Measurements from ENCODE around the gene OR6B1.
"Not testable (repeated sequence)": the region's sequence is repeated elsewhere in the genome, so short reads cannot be mapped to it uniquely, and the experiment has no call there.

The OR6B1 gene

DNA sequence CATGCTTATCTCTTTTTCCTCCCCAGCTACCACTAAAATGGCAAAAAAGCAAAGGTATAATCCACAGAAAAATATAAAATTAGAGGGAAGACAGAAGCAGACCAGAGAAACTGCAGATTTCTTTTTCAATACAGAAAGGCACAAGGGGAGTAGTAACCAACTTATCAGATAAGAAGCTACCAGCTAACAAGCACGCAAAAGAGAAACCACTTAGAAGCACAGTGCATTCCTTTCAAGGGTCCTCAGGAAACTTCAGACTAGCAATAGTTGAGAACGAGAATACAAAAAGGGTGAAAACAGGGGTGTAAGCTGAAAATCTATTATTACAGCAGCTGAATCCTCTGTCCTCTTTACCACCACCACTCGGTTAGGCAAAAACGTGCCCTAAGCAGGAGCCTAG is 38.8 kb downstream of the OR6B1 start:
- DNase-seq (ENCODE audit: low read depth): no peak

DNA sequence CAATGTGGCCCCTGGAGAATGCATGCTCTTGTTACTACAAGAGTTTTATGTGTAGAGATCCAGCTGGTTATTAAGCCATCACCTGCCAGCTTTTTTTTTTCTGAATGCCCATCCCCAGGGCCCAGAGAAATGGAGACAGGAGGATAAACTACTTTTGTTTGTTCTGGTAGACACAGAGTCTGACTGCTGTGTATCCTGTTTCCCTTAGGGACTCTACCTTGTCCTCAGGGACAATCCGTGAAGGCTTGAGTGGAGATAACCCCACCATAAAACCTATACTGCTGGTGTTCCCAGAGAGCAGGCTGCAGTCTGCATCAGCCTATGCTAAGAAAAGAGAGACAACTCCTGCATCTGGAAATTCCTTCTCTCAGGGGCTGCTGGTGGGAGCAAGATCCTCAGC is 48.5 kb downstream of the OR6B1 start, which contains the start of gene OR2A5:
Gene OR2A5 (plus strand): TSS at position 301 of the 400 bp plus-strand sequence. CDS start 1,454 bp downstream, outside the sequence.
- no peak for DNase-seq (ENCODE audit: low read depth)

DNA sequence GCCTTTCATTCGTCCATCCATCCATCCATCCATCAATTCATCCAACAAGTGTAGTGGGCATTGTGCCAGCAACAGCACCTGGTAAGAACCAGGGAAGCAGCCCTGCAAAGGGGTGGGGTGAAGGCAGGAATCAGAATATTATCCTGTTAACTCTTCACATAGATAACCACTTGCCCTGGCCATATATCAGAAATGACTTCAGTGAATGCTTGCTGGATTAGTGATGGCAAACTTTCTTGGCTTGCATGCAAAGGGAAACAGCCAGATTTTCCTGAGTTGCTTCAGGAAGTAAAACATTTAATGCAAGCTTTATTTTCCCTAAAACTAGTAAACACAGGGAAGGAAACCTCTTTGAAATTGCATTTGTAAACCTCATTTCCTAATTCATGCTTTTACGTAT is 49.4 kb downstream of the OR6B1 start:
- DNase-seq (ENCODE audit: low read depth): no peak

DNA sequence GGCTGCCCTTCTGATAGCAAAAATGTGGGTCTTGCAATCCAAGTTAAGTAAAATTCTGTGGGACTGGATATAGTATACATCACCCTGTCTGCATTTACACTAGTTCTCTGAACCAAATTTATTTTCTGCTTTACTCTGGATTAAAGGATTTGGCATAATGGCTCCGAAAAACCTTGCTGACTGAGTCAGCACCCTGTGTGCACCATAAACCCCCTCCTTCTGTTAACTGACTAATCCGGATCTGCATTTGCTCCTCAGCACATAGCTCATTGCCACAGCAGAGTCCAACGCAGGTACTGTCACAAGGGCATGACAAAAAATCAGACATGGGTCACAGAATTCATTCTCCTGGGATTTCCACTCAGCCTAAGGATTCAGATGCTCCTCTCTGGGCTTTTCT is 50.0 kb downstream of the OR6B1 start:
- DNase-seq (ENCODE audit: low read depth): no peak

DNA sequence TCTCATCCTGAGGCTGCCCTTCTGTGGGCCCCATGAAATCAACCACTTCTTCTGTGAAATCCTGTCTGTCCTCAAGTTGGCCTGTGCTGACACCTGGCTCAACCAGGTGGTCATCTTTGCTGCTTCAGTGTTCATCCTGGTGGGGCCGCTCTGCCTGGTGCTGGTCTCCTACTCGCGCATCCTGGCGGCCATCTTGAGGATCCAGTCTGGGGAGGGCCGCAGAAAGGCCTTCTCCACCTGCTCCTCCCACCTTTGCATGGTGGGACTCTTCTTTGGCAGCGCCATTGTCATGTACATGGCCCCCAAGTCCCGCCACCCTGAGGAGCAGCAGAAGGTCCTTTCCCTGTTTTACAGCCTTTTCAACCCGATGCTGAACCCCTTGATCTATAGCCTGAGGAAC is 50.8 kb downstream of the OR6B1 start:
- DNase-seq (ENCODE audit: low read depth): not testable (repeated sequence)

DNA sequence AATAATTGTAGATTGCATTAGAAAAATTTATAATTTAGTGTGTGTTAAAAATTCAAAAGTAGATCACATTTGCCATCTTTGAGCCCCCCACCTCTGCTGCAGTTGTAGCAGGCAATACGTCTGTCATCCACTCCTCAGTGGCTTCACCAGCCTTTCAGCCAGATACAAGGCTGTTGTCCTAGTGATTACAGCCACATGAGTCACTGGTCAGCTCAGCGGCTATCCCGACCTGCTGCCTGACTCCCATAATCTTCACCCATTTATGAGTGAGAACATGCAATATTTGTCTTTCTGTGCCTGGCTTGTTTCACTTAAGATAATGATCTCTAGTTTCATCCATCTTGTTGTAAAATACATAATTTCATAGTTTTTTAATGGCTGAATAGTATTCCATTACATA is 57.8 kb downstream of the OR6B1 start:
- no peak for DNase-seq (ENCODE audit: low read depth)

Data from stimulated activated CD8-positive, alpha-beta memory T cell treated with anti-CD3 and anti-CD28 coated beads, Interleukin-4, amount 100 ng/mL, for 24 hours (primary cell).